DND-41 (cell line): Measurements from ENCODE around the gene IFIT1.

ENCODE experiments used
- ATAC-seq: fragments of 200-7000 bp; cut with Tn5 transposase; 3 replicates; pipeline ENCODE4 v1.9.1; 2021; ENCODE audit warnings: low read depth; ENCODE audit not compliant: insufficient read depth
- DNase-seq: peaks from one replicate; pipeline ENCODE4 v3.0.0-alpha.2; 2020
- H2AFZ ChIP-seq: 2 replicates; pipeline ENCODE4 v1.6.0; 2012; ENCODE audit warnings: low read depth, low read length
- H3K27ac ChIP-seq: 2 replicates; pipeline ENCODE4 v1.5.1; 2012; ENCODE audit warnings: low read length, inconsistent platforms
- H3K27me3 ChIP-seq: fragments of 200-600 bp; sonication (generic); 2 replicates; pipeline ENCODE4 v1.6.0; 2012; ENCODE audit warnings: low read length, mild to moderate bottlenecking, inconsistent platforms; ENCODE audit not compliant: insufficient read depth, poor library complexity
- H3K36me3 ChIP-seq: 2 replicates; pipeline ENCODE4 v1.5.1; 2012; ENCODE audit warnings: low read length, inconsistent platforms; ENCODE audit not compliant: insufficient read depth
- H3K4me1 ChIP-seq: 2 replicates; pipeline ENCODE4 v1.5.1; 2012; ENCODE audit warnings: mild to moderate bottlenecking, low read length; ENCODE audit not compliant: insufficient read depth
- H3K4me2 ChIP-seq: 2 replicates; pipeline ENCODE4 v1.6.0; 2012; ENCODE audit warnings: mild to moderate bottlenecking, moderate library complexity, low read length, inconsistent platforms; ENCODE audit not compliant: insufficient read depth
- H3K4me3 ChIP-seq, 2 experiments: fragments of 200-600 bp in 1 of 2; shearing (Covaris generic) in 1 of 2; 2 replicates each; pipeline ENCODE4 v1.5.1; 2012 to 2016; ENCODE audit warnings: inconsistent platforms in 2 of 2, low read length in 2 of 2, mild to moderate bottlenecking in 2 of 2, low read depth in 1 of 2, moderate library complexity in 1 of 2
- H3K79me2 ChIP-seq: 2 replicates; pipeline ENCODE4 v1.6.0; 2012; ENCODE audit warnings: low read length, inconsistent platforms; ENCODE audit not compliant: insufficient read depth
- H3K9ac ChIP-seq: 2 replicates; pipeline ENCODE4 v1.6.0; 2012; ENCODE audit warnings: low read depth, mild to moderate bottlenecking, inconsistent platforms, low read length, moderate library complexity
- H3K9me3 ChIP-seq: 2 replicates; pipeline ENCODE4 v1.5.1; 2012; ENCODE audit warnings: low read length, moderate library complexity, mild to moderate bottlenecking, inconsistent platforms; ENCODE audit not compliant: insufficient read depth, severe bottlenecking
- H4K20me1 ChIP-seq: 2 replicates; pipeline ENCODE4 v1.6.0; 2012; ENCODE audit warnings: low read length; ENCODE audit not compliant: insufficient read depth
- EZH2 ChIP-seq: IDR thresholded peaks from 3 replicates; pipeline ENCODE4 v1.6.1; 2012; ENCODE audit warnings: borderline replicate concordance, low read depth, mild to moderate bottlenecking, moderate library complexity, low read length, inconsistent platforms; ENCODE audit not compliant: severe bottlenecking
- TF ChIP-seq, protein P1 (sequence below): IDR thresholded peaks from 2 replicates; pipeline ENCODE4 v1.5.1; 2012; ENCODE audit warnings: borderline replicate concordance, low read length, moderate library complexity, mild to moderate bottlenecking; ENCODE audit not compliant: poor library complexity, severe bottlenecking; ENCODE audit errors: extremely low read depth

The IFIT1 gene

DNA sequence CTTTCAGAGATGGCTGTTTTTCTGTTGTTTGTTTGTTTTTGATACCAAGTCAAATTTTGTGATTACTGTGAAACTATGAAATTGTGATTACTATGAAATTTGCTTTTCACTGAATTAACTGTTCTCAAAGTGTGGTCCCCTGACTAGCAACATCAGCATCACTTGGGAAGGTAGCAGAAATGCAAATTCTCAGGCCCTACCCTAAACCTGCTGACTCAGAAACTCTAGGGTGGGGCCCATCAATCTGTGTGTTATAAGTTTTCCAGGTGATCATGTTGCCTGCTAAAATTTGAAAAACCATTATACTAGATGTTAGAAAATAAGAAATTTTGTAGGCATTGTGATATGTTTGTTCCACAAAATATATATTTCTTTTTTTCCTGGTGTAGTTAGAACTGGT is 13.3 kb upstream of the IFIT1 start:
- H3K36me3 ChIP-seq = no peaks in the 10 kb centered on the region
- no peaks in the 10 kb centered on the region for H3K79me2 ChIP-seq
- H3K4me1 ChIP-seq = no peaks in the 10 kb centered on the region
- DNase-seq (no peak), ATAC-seq (no peak)
- H3K4me3 ChIP-seq = no peak overlapping the region
- H3K9ac ChIP-seq = no peak overlapping the region
- H2AFZ ChIP-seq = no peak overlapping the region
- H3K9me3 ChIP-seq = no peaks in the 10 kb centered on the region
- TF ChIP-seq EZH2 = no peak
- TF ChIP-seq, protein P1, sequence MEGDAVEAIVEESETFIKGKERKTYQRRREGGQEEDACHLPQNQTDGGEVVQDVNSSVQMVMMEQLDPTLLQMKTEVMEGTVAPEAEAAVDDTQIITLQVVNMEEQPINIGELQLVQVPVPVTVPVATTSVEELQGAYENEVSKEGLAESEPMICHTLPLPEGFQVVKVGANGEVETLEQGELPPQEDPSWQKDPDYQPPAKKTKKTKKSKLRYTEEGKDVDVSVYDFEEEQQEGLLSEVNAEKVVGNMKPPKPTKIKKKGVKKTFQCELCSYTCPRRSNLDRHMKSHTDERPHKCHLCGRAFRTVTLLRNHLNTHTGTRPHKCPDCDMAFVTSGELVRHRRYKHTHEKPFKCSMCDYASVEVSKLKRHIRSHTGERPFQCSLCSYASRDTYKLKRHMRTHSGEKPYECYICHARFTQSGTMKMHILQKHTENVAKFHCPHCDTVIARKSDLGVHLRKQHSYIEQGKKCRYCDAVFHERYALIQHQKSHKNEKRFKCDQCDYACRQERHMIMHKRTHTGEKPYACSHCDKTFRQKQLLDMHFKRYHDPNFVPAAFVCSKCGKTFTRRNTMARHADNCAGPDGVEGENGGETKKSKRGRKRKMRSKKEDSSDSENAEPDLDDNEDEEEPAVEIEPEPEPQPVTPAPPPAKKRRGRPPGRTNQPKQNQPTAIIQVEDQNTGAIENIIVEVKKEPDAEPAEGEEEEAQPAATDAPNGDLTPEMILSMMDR = no peak
- H4K20me1 ChIP-seq = no peaks in the 10 kb centered on the region
- no peaks in the 10 kb centered on the region for H3K27me3 ChIP-seq
- no peak overlapping the region for H3K27ac ChIP-seq
- H3K4me2 ChIP-seq = no peak overlapping the region

DNA sequence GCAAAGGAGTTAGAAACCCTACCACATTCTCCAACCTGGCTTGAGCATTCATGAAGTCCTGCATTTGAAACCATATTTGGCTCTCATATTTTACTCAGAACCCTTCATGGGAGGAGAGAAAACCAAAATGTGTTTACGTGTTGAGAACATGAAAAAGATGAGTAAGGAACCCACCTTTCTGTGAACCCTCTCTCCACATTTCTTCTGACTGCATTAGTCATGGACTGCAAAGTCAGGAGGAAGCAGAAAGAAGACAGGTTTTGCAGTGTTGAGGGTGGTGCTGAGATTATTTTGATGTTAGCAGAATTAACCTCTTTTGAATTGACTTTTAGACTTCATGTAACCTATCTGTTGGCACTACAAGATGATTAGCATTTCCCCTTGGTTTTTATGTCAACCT is 9.7 kb upstream of the IFIT1 start:
- no peaks in the 10 kb centered on the region for H3K36me3 ChIP-seq
- TF ChIP-seq, protein P1 = no peak
- no peak for TF ChIP-seq EZH2
- H3K4me1 ChIP-seq = no peaks in the 10 kb centered on the region
- H3K27ac ChIP-seq = no peak overlapping the region
- ATAC-seq (no peak), DNase-seq (no peak)
- H2AFZ ChIP-seq = no peak overlapping the region
- no peak overlapping the region for H3K4me3 ChIP-seq
- no peaks in the 10 kb centered on the region for H3K9me3 ChIP-seq
- no peak overlapping the region for H3K9ac ChIP-seq
- H3K79me2 ChIP-seq = no peaks in the 10 kb centered on the region
- H3K27me3 ChIP-seq = no peaks in the 10 kb centered on the region
- no peaks in the 10 kb centered on the region for H4K20me1 ChIP-seq
- H3K4me2 ChIP-seq = no peak overlapping the region

DNA sequence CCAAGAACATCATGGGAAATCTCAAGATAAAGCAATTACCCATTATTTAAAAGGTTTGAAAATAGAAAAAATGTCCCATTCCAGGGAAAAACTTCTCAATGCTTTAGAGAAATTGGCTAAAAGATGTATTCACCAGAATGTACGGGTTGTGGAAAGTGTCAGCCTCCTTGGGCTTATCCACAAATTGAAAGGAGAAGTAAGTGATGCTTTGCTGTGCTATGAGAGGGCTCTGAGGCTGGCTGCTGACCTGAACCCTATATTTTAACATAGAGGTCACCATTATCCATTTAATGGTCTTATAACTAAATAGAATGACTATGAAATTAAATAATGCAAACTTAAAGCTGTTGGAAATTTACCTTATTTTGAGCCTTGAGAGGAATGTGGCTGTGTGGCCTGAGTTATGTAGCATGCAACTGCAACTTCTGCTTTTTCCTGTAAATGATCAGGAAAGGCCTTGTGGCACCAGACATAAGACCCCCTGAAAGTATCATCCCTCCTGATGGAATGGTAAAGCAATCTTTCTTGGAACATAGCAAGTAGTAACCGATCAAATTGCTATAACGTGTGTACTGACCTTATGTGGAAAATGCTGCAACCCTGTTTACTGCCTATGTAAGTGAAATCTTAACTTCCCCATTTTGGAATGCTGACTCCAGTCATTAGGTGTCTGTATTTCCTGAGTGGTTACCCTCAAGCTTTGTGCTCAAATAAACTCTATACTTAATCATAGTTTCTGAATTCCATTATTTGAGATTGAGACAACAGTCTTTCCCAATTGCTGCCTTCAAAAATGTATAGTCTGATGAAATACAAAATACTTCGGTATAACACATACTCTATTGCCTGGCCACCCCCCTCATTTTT is 7.7 kb upstream of the IFIT1 start:
- TF ChIP-seq EZH2 = no peak
- TF ChIP-seq, protein P1 = no peak
- H3K4me1 ChIP-seq = no peaks in the 10 kb centered on the region
- no peak for ATAC-seq
- H3K27me3 ChIP-seq = no peaks in the 10 kb centered on the region
- H3K27ac ChIP-seq = no peak overlapping the region
- no peak overlapping the region for H3K4me2 ChIP-seq
- no peak overlapping the region for H3K4me3 ChIP-seq
- H4K20me1 ChIP-seq = no peaks in the 10 kb centered on the region
- H3K36me3 ChIP-seq = no peaks in the 10 kb centered on the region
- no peak for DNase-seq
- no peak overlapping the region for H2AFZ ChIP-seq
- no peaks in the 10 kb centered on the region for H3K9me3 ChIP-seq
- H3K9ac ChIP-seq = no peak overlapping the region
- no peaks in the 10 kb centered on the region for H3K79me2 ChIP-seq

DNA sequence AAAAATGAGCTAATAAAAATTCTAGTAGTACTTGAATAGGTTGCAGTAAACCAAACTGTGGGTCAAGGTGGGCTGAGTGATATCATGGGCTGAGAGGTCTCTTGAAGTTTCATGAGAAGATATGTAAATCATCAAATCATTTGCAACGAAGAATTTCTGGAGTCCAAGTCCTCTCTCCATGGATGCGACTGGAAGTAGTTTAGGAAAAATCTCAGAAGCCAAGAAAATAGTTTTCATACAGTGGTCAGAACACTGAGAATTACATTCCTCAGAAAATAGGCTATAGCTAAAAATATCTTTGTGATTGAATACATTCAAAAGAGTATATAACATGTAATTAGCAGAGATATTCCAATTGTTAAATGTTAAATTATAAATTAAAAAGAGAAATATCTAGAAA is 3.6 kb upstream of the IFIT1 start:
- Histone ChIP-seq H3K4me3 (no peak overlapping the region), H3K9ac (no peak overlapping the region), H3K27me3 (no peaks in the 10 kb centered on the region), H3K4me2 (no peak overlapping the region), H3K9me3 (no peaks in the 10 kb centered on the region), H3K79me2 (no peaks in the 10 kb centered on the region), H2AFZ (no peak overlapping the region), H3K4me1 (peaks cover 19% of the 10 kb centered on the region), H3K36me3 (no peaks in the 10 kb centered on the region), H4K20me1 (no peaks in the 10 kb centered on the region), H3K27ac (no peak overlapping the region)
- ATAC-seq = no peak
- TF ChIP-seq, protein P1 = no peak
- no peak for TF ChIP-seq EZH2
- no peak for DNase-seq
